AG10803 (cell line): ENCODE measurements around the gene CHI3L1.

Experiments used
- DNase-seq: peaks from one replicate; pipeline ENCODE4 v3.0.0; 2010; ENCODE audit warnings: low read depth
- H3K4me3 ChIP-seq: 2 replicates; pipeline ENCODE4 v1.5.1; 2011; ENCODE audit warnings: mild to moderate bottlenecking, low read length, control low read depth
- CTCF ChIP-seq: conservative IDR thresholded peaks from 2 replicates; pipeline ENCODE4 v1.5.1; 2011; ENCODE audit warnings: mild to moderate bottlenecking, low read length, control low read depth, inconsistent platforms

CHI3L1 gene

GRCh38 chr1:203173011-203173555 lies 13.4 kb downstream of the CHI3L1 start:
- H3K4me3 ChIP-seq: no peak overlapping the region
- no peak for TF ChIP-seq CTCF
- no peak for DNase-seq

GRCh38 chr1:203172184-203173010 lies 14.1 kb downstream of the CHI3L1 start:
- TF ChIP-seq CTCF: peak; percentile 92
- H3K4me3 ChIP-seq: no peak overlapping the region
- DNase-seq: peak; percentile 64

- no peak overlapping the region for H3K4me3 ChIP-seq
- no peak for DNase-seq
- TF ChIP-seq CTCF: no peak
Observed at GRCh38 chr1:203171341-203172183, 14.9 kb downstream of the CHI3L1 start.

GRCh38 chr1:203170625-203171330 lies 15.7 kb downstream of the CHI3L1 start:
- DNase-seq: no peak

GRCh38 chr1:203169770-203170520 lies 16.6 kb downstream of the CHI3L1 start:
- TF ChIP-seq CTCF: no peak
- no peak overlapping the region for H3K4me3 ChIP-seq
- DNase-seq: no peak

More at GRCh38 chr1:203170625-203171330, 15.7 kb downstream of the CHI3L1 start:
- no peak overlapping the region for H3K4me3 ChIP-seq
- no peak for TF ChIP-seq CTCF

- no peak for TF ChIP-seq CTCF
- no peak for DNase-seq
- H3K4me3 ChIP-seq: no peak overlapping the region
Observed at GRCh38 chr1:203168991-203169390, 17.5 kb downstream of the CHI3L1 start.
